Measurements from ENCODE around the gene TCN2. TPM values are rescaled to one million over a fixed set of nuclear protein-coding genes. Genes with fewer than 3 reads are reported as not detected.
A peak's percentile ranks its signal among the peaks of the same experiment; 100 is the strongest.

The TCN2 gene
- total and polyA plus RNA-seq, 4 donors, result 10.6 to 60.9 (median 30.6) TPM

- 75 to 82% methylated on average over 7 of the region's 7 CpGs for WGBS, 2 donors
- Histone ChIP-seq H3K4me1 (ENCODE audit: control insufficient read depth in 5 of 5, insufficient read depth in 5 of 5, low read length in 5 of 5) (peaks cover 3 to 17% (median 8%) of the 10 kb centered on the region in 5 donors), H3K36me3 (ENCODE audit: control insufficient read depth in 4 of 4, insufficient read depth in 4 of 4, low read length in 4 of 4) (peaks cover 0 to 7% (median 1%) of the 10 kb centered on the region in 4 donors)
These were observed 441 bp downstream of the TCN2 start for GRCh38 chr22:30607300-30607930.

GRCh38 chr22:30607939-30608338 is 965 bp downstream of the TCN2 start:
- Histone ChIP-seq H3K9me3 (ENCODE audit: control insufficient read depth in 4 of 4, insufficient read depth in 3 of 4, low read length in 3 of 4) (no peaks in the 10 kb centered on the region), H3K4me3 (no peak overlapping the region), H3K36me3 (ENCODE audit: control insufficient read depth in 4 of 4, insufficient read depth in 4 of 4, low read length in 4 of 4) (peaks cover 0 to 7% (median 4%) of the 10 kb centered on the region in 4 donors), H3K4me1 (ENCODE audit: control insufficient read depth in 5 of 5, insufficient read depth in 5 of 5, low read length in 5 of 5) (peaks cover 3 to 17% (median 8%) of the 10 kb centered on the region in 5 donors), H3K27ac (ENCODE audit: low read depth in 1 of 2, low read length in 1 of 2) (no peak overlapping the region), H3K9ac (ENCODE audit: insufficient read depth in 1 of 2, low read length in 2 of 2) (no peak overlapping the region), H3K27me3 (ENCODE audit: control insufficient read depth in 3 of 3, insufficient read depth in 3 of 3, low read length in 2 of 3) (no peaks in the 10 kb centered on the region)
- no peak for TF ChIP-seq CTCF (IDR thresholded peaks at IDR 0.05; ENCODE audit: control extremely low read depth, extremely low read depth)
- WGBS, 2 donors, result 77% methylated on average over 7 of the region's 7 CpGs
- DNase-seq, result no peak
- no peak for ATAC-seq (ENCODE audit: insufficient read depth, low FRiP score)

More at GRCh38 chr22:30607300-30607930, 441 bp downstream of the TCN2 start:
- ATAC-seq (ENCODE audit: insufficient read depth, low FRiP score) (no peak), DNase-seq (peak in 1 of 3 donors; percentile 13)
- Histone ChIP-seq H3K9me3 (ENCODE audit: control insufficient read depth in 4 of 4, insufficient read depth in 3 of 4, low read length in 3 of 4) (no peaks in the 10 kb centered on the region), H3K4me3 (peak overlapping the region; percentile 30), H3K9ac (ENCODE audit: insufficient read depth in 1 of 2, low read length in 2 of 2) (peak overlapping the region; percentile 16 to 50), H3K27me3 (ENCODE audit: control insufficient read depth in 3 of 3, insufficient read depth in 3 of 3, low read length in 2 of 3) (no peaks in the 10 kb centered on the region), H3K27ac (ENCODE audit: low read depth in 1 of 2, low read length in 1 of 2) (peak overlapping the region; percentile 67 to 90)
- TF ChIP-seq CTCF (IDR thresholded peaks at IDR 0.05; ENCODE audit: control extremely low read depth, extremely low read depth), result no peak

DNA sequence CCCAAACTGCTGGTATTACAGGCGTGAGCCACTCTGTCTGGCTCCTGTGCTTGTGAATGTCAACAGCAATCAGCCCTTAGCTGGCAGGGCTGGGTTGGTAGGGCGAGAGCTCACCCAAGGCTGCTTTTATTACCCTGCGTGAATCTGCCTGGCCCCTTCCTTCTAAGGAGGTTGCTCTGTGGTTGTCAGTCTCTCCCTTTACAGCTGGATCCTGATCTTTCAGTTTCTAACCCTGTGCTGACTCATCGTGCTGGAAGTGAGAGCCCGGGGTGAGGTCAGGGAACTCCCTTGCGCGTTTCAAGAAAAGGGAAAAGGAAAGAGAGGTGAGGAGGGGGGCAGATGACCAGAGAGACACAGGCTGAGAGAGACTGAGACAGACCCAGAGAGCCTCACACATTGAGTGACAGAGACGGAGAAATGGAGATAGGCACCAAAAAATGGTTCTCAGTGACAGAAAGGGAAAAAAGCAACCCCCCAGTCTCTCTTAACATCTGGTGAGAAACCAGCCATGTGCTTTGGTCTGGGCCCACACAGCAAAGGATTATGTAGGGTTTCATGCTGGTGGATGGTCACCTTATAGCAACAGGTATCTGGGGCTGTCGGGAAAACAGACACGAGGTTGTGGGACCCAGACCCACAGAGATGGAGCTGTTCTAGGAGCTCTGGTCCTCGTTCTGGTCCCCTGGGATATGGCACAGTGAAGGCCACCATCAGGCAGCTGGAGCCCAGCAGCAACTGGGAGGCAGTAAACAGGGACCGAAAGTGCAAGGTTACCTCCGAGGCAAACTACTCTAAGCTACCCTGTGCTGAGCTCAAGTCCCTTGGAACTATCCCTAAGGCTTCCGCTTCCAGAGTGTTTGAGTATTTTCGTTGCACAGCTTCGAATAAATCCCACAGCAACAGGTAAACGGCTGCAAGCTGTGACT is 2.5 kb downstream of the TCN2 start:
- ATAC-seq (ENCODE audit: insufficient read depth, low FRiP score), result peak; percentile 25
- Histone ChIP-seq H3K27me3 (ENCODE audit: control insufficient read depth in 3 of 3, insufficient read depth in 3 of 3, low read length in 2 of 3) (no peaks in the 10 kb centered on the region), H3K9ac (ENCODE audit: insufficient read depth in 1 of 2, low read length in 2 of 2) (no peak overlapping the region), H3K4me1 (ENCODE audit: control insufficient read depth in 5 of 5, insufficient read depth in 5 of 5, low read length in 5 of 5) (peaks cover 3 to 17% (median 8%) of the 10 kb centered on the region in 5 donors), H3K4me3 (no peak overlapping the region), H3K9me3 (ENCODE audit: control insufficient read depth in 4 of 4, insufficient read depth in 3 of 4, low read length in 3 of 4) (no peaks in the 10 kb centered on the region), H3K36me3 (ENCODE audit: control insufficient read depth in 4 of 4, insufficient read depth in 4 of 4, low read length in 4 of 4) (peaks cover 0 to 11% (median 6%) of the 10 kb centered on the region in 4 donors), H3K27ac (ENCODE audit: low read depth in 1 of 2, low read length in 1 of 2) (peak overlapping the region in 1 of 2 donors; percentile 79)
- 56 to 60% methylated on average over 17 of the region's 17 CpGs for WGBS, 2 donors
- TF ChIP-seq CTCF (IDR thresholded peaks at IDR 0.05; ENCODE audit: control extremely low read depth, extremely low read depth), result no peak
- DNase-seq, result peak in 1 of 3 donors; percentile 26

Data from lung (tissue), 12 donors.